Ramos (cell line): ENCODE data around the gene CACTIN.
"Not testable (repeated sequence)": the region's sequence is repeated elsewhere in the genome, so short reads cannot be mapped to it uniquely, and the experiment has no call there.

ENCODE experiments used
- in situ Hi-C: fragments of 300-500 bp; cut with MboI; formaldehyde crosslinking; loops from one replicate; pipeline ENCODE4 v1.14.3; 2022; ENCODE audit warnings: low sequenced_read_pairs; ENCODE audit not compliant: unreplicated experiment

CACTIN gene

GRCh38 chr19:3603121-3603811 is 23.3 kb downstream of the CACTIN start:
- in situ Hi-C loops: no loop called here

GRCh38 chr19:3601021-3601420 is 25.6 kb downstream of the CACTIN start:
- in situ Hi-C loops: no loop called here

- in situ Hi-C loops: no loop called here
Measured at GRCh38 chr19:3599776-3600187, 26.8 kb downstream of the CACTIN start.

- in situ Hi-C loops: no loop called here
Measured at GRCh38 chr19:3595521-3596061, 31.0 kb downstream of the CACTIN start.

DNA sequence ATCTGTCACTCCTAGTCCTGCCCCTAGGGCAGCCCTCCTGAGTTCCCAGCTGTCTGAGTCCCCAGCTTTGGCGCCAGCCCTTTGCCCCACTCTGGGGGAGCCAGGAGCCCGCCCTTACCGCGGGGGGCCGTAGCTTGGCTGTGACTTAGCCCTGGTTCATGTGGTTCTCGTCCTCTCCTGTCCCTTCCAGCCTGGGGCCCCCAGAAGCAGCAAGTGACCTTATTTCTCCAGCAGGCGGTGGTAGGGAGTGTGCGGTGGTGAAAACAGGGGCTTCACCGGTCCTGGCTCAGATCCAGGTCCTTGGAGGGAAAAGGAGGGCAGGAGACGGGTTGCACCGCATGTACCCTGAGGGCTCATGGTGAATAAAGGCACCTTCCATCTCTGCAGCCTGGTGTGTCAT is 33.4 kb downstream of the CACTIN start:
- in situ Hi-C loops: no loop called here

DNA sequence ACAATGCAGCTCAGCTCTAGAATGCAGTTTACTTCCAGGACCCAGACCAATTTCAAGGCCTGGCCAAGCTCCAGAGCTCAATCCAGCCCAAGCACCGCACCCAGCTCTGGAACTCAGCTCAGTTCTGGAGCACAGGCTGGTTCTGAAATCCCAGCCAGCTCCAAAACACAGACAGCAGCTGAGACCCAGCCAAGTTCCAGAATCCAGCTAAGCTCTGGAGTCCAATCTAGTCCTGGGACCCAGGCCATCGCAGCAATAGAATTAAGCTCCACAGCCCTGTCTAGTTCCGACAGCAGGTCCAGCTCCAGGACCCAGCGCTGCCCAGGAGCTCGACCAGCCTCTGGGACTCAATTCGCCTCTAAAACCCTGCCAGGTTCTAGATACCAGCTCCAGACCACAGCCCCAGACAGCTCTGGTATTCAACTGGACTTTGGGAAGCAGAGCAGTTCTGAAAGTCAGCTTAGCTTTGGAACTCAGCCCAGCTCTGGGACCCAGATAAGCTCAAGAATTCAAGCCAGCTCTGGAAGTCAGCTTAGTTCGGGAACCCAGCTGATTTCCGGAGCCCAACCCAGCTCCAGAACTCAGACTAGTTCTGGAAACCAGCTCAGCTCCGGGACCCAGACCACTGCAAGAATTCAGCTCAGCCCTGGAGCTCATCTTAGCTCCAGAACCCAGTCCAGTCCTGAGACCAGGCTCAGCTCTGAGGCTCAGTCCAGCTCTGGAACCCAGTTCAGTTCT is 34.5 kb downstream of the CACTIN start:
- in situ Hi-C loops: no loop called here

- in situ Hi-C loops: no loop called here
Measured at GRCh38 chr19:3590991-3591659, 35.5 kb downstream of the CACTIN start.

DNA sequence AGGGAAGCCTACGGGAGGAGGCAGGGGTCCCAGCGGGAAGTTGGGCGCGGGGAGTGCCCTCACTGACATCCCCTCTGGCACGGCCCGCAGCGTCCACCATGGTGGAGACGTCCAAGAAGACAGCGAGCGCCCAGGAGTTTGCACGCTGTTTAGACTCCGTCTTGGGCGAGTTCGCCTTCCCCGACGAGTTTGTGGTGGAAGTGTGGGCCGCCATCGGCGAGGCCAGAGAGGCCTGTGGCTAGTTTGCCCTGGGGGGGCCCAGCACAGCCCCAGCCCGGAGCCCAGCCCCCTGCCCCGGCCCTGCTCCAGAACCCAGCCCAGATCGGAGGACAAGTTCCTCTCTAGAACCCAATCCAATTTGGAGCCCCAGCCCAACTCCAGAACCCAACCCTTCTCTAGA is 36.6 kb downstream of the CACTIN start:
- in situ Hi-C loops: no loop called here

- in situ Hi-C loops: no loop called here
Measured at GRCh38 chr19:3589439-3589838, 37.2 kb downstream of the CACTIN start.

DNA sequence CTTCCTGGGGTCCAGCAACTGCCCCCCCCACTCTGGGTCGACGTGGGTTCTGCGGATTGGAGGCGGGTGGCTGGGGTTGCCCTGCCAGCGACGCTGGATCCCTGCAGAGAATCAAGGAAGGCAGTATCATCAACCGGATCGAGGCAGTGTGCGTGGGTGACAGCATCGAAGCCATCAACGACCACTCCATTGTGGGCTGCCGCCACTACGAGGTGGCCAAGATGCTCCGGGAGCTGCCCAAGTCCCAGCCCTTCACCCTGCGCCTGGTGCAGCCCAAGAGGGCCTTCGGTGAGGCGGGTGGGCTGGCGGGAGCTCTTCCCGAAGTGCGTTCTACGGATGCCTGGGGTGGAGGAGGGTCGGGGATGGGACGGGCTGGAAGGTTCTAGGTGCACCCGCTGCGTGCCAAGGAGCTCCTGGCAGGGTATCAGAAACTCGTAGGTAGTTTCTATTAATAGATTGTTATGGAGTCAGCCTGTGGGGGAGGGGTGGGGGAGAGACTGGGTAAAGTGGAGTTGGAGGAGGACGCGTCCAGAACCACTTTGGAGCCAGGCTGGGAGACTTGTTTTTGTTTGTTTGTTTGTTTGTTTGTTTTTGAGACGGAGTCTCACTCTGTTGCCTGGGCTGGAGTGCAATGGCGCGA is 39.8 kb downstream of the CACTIN start:
- in situ Hi-C loops: no loop called here

DNA sequence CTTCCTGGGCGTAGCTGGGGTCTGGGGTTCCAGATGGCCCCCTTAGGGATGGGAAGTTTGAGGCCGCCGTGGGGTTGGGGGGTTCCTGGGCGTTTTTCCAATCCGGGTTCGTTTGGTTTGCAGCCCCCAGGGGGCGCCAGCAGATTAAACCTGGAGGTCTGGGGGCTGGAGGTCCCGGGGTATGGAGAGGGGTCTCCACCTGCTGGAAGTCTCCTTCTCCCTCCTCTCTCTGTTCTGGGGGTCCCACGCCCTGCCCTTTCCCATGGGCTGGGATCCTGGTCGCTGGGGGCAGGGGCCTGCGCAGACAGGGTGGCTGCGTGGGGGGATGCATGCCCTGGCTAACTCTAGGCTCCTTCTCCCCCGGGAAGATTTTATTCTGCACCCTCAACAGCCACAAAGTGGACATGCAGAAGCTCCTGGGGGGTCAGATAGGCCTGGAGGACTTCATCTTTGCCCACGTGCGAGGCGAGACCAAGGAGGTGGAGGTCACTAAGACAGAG is 40.4 kb downstream of the CACTIN start:
- in situ Hi-C loops: no loop called here

- in situ Hi-C loops: no loop called here
Measured at GRCh38 chr19:3585301-3586126, 41.1 kb downstream of the CACTIN start, which contains the start of gene GIPC3. GIPC3 (plus strand) TSS chr19:3585478; CDS start chr19:3585598, 120 bp downstream.

GRCh38 chr19:3584036-3584802 is 42.4 kb downstream of the CACTIN start:
- in situ Hi-C loops: not testable (repeated sequence)

GRCh38 chr19:3581792-3582191 is 44.8 kb downstream of the CACTIN start:
- in situ Hi-C loops: not testable (repeated sequence)

DNA sequence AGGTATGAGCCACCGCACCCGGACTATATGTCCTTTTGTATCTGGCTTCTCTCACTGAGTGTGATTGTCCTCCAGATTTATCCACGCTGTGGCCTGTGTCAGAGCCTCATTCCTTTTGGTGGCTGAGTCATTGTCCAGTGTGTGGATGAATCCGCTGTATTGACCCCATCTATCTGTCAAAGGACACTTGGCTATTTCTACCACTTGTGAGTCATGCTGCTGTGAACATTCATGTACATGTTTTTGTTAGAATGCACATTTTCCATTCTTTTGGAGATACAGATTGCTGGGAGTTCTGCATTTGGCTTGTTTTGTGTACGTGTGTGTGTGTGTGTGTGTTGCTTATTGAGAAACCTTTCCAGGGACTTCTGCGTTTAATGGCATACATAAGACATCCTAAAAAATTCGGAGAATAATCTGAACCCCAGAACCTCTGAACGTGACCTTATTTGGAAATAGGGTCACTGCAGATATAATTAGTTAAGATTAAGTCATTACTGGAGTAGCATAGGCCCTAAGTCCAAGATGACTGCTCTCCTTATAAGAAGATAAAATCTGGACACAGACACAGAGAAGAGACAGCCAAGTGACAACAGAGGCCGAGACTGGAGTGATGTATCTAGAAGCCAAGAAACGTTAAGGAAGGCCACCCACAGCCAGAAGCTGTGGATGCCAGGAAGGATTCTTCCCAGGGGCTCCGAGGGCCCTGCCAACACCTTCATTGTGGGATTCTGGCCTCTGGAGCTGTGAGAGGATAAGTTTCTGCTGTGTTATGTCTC is 46.2 kb downstream of the CACTIN start:
- in situ Hi-C loops: no loop called here

DNA sequence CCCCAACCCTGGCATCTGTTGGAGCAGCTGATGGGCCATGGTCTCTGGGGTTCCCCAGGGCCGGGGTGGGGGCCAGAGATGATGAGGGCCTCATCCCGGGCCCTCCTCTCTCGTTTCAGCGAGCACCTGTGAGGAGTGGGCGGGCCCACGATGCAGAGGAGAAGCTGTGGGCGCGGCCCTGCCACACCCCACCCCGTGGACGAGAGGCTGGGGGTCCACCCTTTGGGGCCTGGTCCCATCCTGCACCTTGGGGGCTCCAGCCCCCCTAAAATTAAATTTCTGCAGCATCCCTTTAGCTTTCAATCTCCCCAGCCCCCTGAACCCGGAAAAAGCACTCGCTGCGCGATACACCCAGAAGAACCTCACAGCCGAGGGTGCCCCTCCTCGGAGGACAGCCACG is 48.2 kb downstream of the CACTIN start:
- in situ Hi-C loops: no loop called here

DNA sequence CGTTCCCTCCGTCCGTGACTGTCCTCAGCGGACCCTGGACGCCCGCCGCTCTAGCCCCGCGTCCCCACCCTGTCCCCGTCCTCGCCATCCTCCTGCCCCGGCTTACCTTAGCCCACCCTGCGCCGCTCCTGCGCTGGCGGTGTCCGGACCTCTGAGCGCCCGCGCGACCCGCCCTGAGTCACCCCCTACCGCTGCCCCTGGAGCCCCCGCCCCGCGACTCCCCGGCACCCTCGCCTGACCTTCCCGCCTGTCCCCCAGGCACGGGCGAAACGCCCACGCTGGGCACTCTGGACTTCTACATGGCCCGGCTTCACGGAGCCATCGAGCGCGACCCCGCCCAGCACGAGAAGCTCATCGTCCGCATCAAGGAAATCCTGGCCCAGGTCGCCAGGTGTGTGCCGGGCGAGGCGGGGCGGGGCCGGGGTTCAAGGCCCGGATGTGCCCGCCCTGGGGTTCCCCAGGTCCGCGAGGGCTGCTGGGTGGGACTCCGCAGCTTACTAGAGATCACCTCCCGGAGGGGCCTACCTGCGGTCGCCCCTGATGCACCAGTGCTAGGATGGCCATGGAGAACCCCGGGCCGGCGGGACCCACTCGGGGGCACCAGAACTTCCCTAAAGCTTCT is 48.8 kb downstream of the CACTIN start:
- in situ Hi-C loops: no loop called here
